Loucy (cell line): ENCODE data around the gene SMIM13.

Source experiments
- CTCF ChIP-seq: fragments of 200-600 bp; sonication (generic); conservative IDR thresholded peaks from 2 replicates; pipeline ENCODE4 v1.5.1; 2014; ENCODE audit warnings: mild to moderate bottlenecking, antibody characterized with exemption, low read length
- EZH2phosphoT487 ChIP-seq: fragments of 200-600 bp; IDR thresholded peaks from 2 replicates; pipeline ENCODE4 v1.6.1; 2018; ENCODE audit warnings: antibody characterized with exemption, mild to moderate bottlenecking, moderate library complexity, borderline replicate concordance

- no peak for TF ChIP-seq CTCF
- TF ChIP-seq EZH2phosphoT487 = no peak
Measured at GRCh38 chr6:11121851-11122250, 28.2 kb downstream of the SMIM13 start.
